ENCODE measurements around the gene ODF2L. TPM values are rescaled to one million over a fixed set of nuclear protein-coding genes. Genes with fewer than 3 reads are reported as not detected.

The ODF2L gene
- total RNA-seq, 1 experiment from 2014 or later, result 38.6 TPM

- BruUV-seq (replicated peaks), result no TSS peak
- Mint-ChIP-seq H3K4me1 (ENCODE audit: low read depth, unreplicated experiment) (no peaks in the 10 kb centered on the region), H3K27ac (ENCODE audit: unreplicated experiment) (no peak overlapping the region), H3K36me3 (ENCODE audit: insufficient read depth, unreplicated experiment) (no peaks in the 10 kb centered on the region), H3K9me3 (ENCODE audit: low read depth, unreplicated experiment) (no peaks in the 10 kb centered on the region), H3K27me3 (ENCODE audit: unreplicated experiment) (no peaks in the 10 kb centered on the region), H3K4me3 (ENCODE audit: low read depth, unreplicated experiment) (no peak overlapping the region)
- CTCF ChIA-PET, result no interaction called here
- TF ChIP-seq, protein P1, sequence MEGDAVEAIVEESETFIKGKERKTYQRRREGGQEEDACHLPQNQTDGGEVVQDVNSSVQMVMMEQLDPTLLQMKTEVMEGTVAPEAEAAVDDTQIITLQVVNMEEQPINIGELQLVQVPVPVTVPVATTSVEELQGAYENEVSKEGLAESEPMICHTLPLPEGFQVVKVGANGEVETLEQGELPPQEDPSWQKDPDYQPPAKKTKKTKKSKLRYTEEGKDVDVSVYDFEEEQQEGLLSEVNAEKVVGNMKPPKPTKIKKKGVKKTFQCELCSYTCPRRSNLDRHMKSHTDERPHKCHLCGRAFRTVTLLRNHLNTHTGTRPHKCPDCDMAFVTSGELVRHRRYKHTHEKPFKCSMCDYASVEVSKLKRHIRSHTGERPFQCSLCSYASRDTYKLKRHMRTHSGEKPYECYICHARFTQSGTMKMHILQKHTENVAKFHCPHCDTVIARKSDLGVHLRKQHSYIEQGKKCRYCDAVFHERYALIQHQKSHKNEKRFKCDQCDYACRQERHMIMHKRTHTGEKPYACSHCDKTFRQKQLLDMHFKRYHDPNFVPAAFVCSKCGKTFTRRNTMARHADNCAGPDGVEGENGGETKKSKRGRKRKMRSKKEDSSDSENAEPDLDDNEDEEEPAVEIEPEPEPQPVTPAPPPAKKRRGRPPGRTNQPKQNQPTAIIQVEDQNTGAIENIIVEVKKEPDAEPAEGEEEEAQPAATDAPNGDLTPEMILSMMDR (IDR thresholded peaks at IDR 0.05; ENCODE audit: unreplicated experiment), result no peak
- intact Hi-C loops (cut with micrococcal nuclease; ENCODE audit: unreplicated experiment), result no loop called here
- no peak for DNase-seq
Measured at GRCh38 chr1:86339906-86340305, 56.2 kb downstream of the ODF2L start.

DNA sequence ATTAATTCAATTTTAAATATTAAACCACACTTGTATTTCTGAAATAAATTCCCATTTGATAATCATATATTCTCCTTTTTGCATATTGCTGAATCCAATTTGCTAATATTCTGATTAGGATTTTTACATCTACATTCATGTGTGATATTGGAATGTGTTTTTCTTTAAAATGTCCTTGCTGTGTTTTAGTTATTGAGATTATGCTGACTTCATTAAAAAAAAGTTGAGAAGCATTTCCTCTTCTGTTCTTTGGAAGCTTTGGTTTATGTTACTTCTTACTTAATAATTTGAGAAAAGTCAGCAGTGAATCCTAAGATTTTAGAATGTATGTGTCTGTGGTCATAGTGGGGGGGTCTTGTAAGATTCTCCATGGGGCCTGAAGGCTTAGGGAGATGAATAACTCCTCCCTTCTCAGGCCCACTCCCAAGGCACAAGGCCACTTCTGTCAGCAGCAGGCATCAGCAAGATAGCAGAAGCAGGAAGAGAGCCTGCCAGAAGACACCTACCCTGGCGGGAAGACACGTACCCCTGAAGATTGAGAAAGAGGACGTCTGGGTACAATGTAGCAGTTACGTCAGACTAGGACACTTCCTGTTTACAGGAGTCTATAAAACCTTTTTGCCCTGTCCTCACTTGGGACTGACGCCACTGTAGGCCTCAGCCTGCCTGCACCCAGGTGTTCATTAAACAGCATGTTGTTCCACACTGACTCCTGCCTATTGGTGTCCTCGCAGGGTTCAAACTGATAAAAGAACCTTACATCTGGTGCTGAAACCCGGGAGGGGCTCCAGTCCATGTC is 56.9 kb downstream of the ODF2L start:
- Mint-ChIP-seq H3K4me3 (ENCODE audit: low read depth, unreplicated experiment) (no peak overlapping the region), H3K27ac (ENCODE audit: unreplicated experiment) (no peak overlapping the region), H3K4me1 (ENCODE audit: low read depth, unreplicated experiment) (no peaks in the 10 kb centered on the region), H3K36me3 (ENCODE audit: insufficient read depth, unreplicated experiment) (no peaks in the 10 kb centered on the region), H3K27me3 (ENCODE audit: unreplicated experiment) (no peaks in the 10 kb centered on the region), H3K9me3 (ENCODE audit: low read depth, unreplicated experiment) (no peaks in the 10 kb centered on the region)
- no peak for DNase-seq
- intact Hi-C loops (cut with micrococcal nuclease; ENCODE audit: unreplicated experiment), result no loop called here
- CTCF ChIA-PET, result no interaction called here
- BruUV-seq (replicated peaks), result no TSS peak
- TF ChIP-seq, protein P1 (IDR thresholded peaks at IDR 0.05; ENCODE audit: unreplicated experiment), result no peak

DNA sequence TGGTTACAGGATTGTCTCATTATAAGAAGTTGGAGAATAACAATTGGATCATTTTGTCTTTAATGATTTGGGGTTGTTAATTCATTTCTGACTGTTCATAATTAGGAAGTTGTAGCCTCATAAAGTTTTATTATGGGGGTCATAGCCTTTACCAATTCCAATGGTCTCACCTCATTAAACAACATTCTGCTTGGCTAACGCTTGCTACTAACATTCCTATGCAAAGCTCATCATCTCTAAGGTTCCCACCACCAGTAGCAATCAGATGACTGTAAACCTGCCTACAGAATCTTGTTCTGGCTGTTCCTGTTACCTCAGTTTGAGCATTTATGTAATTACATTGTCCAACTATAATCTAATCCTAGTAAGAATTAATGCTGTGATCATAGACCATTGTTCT is 60.2 kb downstream of the ODF2L start:
- H3K4me3 Mint-ChIP-seq (ENCODE audit: low read depth, unreplicated experiment), result no peak overlapping the region
- CTCF ChIA-PET, result interaction anchor here (0.6 kb wide), 1 partner anchor 49 kb away, joined by 3 read pairs; no protein-coding TSS in a partner anchor
- no peak for DNase-seq
- H3K27ac Mint-ChIP-seq (ENCODE audit: unreplicated experiment), result no peak overlapping the region
- BruUV-seq (replicated peaks), result no TSS peak
- H3K27me3 Mint-ChIP-seq (ENCODE audit: unreplicated experiment), result peaks cover 6% of the 10 kb centered on the region
- intact Hi-C loops (cut with micrococcal nuclease; ENCODE audit: unreplicated experiment), result no loop called here
- no peaks in the 10 kb centered on the region for H3K4me1 Mint-ChIP-seq (ENCODE audit: low read depth, unreplicated experiment)
- TF ChIP-seq, protein P1 (IDR thresholded peaks at IDR 0.05; ENCODE audit: unreplicated experiment), result no peak
- no peaks in the 10 kb centered on the region for H3K9me3 Mint-ChIP-seq (ENCODE audit: low read depth, unreplicated experiment)
- no peaks in the 10 kb centered on the region for H3K36me3 Mint-ChIP-seq (ENCODE audit: insufficient read depth, unreplicated experiment)

DNA sequence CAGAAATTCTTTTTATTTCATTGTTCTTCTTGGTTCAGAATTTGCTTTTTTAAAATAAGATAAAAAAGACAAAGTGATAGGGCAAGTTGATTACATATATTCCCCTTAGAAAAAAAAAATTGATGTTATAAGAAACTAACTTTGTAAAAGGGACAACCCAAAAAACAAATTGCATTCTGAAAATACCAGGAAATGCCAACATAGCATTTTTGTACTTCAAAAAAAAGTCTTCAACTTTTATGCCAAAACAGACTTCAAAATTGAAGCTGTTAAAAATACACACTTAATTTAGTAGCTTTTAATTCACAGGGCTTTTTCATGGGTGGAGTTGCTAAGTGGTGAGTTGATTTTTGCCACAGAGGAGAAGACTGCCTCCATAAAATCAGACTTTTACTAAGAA is 70.9 kb downstream of the ODF2L start:
- Mint-ChIP-seq H3K27me3 (ENCODE audit: unreplicated experiment) (peaks cover 6% of the 10 kb centered on the region), H3K27ac (ENCODE audit: unreplicated experiment) (no peak overlapping the region), H3K9me3 (ENCODE audit: low read depth, unreplicated experiment) (no peaks in the 10 kb centered on the region), H3K4me3 (ENCODE audit: low read depth, unreplicated experiment) (no peak overlapping the region), H3K4me1 (ENCODE audit: low read depth, unreplicated experiment) (no peaks in the 10 kb centered on the region), H3K36me3 (ENCODE audit: insufficient read depth, unreplicated experiment) (no peaks in the 10 kb centered on the region)
- no peak for DNase-seq
- TF ChIP-seq, protein P1 (IDR thresholded peaks at IDR 0.05; ENCODE audit: unreplicated experiment), result no peak
- intact Hi-C loops (cut with micrococcal nuclease; ENCODE audit: unreplicated experiment), result no loop called here
- no TSS peak for BruUV-seq (replicated peaks)
- CTCF ChIA-PET, result no interaction called here

Data from Calu3 (cell line).